ENCODE measurements around the gene ZDHHC7.

GRCh38 chr16:85040685-85041084, 29.4 kb upstream of the ZDHHC7 start:
- no peak for TF ChIP-seq POLR2A (conservative IDR thresholded peaks at IDR 0.05)
- no peak for TF ChIP-seq POLR2AphosphoS5 (IDR thresholded peaks at IDR 0.05; ENCODE audit: control insufficient read depth, insufficient read depth, low read depth, low read length)
- no peak for TF ChIP-seq ZSCAN29 (IDR thresholded peaks at IDR 0.05)
- TF ChIP-seq MAFK (IDR thresholded peaks at IDR 0.05; ENCODE audit: low read length) = no peak
- no peak for TF ChIP-seq MXD1 (CRISPR knock-in tag; IDR thresholded peaks at IDR 0.05; ENCODE audit: borderline replicate concordance, poor library complexity, severe bottlenecking)
- no peak for TF ChIP-seq ZBTB2 (IDR thresholded peaks at IDR 0.05)
- TF ChIP-seq NR2C2 (CRISPR knock-in tag; IDR thresholded peaks at IDR 0.05) = no peak
- TF ChIP-seq NR2C2 (tag; IDR thresholded peaks at IDR 0.05) = no peak
- no peak for TF ChIP-seq NFYB (IDR thresholded peaks at IDR 0.05; ENCODE audit: extremely low read depth, insufficient read length)
- no peak for TF ChIP-seq PML (IDR thresholded peaks at IDR 0.05; ENCODE audit: low read length)

Measured in K562 (cell line).